Measurements from ENCODE around the gene SYNE3.

- TF ChIP-seq CTCF (conservative IDR thresholded peaks at IDR 0.05): no peak
- TF ChIP-seq EZH2 (IDR thresholded peaks at IDR 0.05; ENCODE audit: low read depth): no peak
These were observed 25.8 kb upstream of the SYNE3 start for GRCh38 chr14:95541932-95542930.
